Testis (tissue), 2 donors: ENCODE results near the gene CASP14.

Experiments
- POLR2A ChIP-seq: fragments of 450-650 bp; IDR thresholded peaks from one replicate; pipeline ENCODE4 v1.6.1; 2017; ENCODE audit warnings: antibody characterized with exemption, mild to moderate bottlenecking, moderate library complexity
- TF ChIP-seq, protein P1 (sequence below), 3 experiments: fragments of 450-650 bp in 2 of 3; fragments of 200-600 bp in 1 of 3; sonication (generic) in 1 of 3; IDR thresholded peaks; one replicate each; pipeline ENCODE4 v1.5.1; 2016 to 2019; ENCODE audit warnings: antibody characterized with exemption in 3 of 3, mild to moderate bottlenecking in 2 of 3, moderate library complexity in 1 of 3

GRCh38 chr19:15096223-15096622 is 46.9 kb downstream of the CASP14 start:
- TF ChIP-seq, protein P1, sequence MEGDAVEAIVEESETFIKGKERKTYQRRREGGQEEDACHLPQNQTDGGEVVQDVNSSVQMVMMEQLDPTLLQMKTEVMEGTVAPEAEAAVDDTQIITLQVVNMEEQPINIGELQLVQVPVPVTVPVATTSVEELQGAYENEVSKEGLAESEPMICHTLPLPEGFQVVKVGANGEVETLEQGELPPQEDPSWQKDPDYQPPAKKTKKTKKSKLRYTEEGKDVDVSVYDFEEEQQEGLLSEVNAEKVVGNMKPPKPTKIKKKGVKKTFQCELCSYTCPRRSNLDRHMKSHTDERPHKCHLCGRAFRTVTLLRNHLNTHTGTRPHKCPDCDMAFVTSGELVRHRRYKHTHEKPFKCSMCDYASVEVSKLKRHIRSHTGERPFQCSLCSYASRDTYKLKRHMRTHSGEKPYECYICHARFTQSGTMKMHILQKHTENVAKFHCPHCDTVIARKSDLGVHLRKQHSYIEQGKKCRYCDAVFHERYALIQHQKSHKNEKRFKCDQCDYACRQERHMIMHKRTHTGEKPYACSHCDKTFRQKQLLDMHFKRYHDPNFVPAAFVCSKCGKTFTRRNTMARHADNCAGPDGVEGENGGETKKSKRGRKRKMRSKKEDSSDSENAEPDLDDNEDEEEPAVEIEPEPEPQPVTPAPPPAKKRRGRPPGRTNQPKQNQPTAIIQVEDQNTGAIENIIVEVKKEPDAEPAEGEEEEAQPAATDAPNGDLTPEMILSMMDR (IDR thresholded peaks at IDR 0.05), result no peak
- no peak for TF ChIP-seq POLR2A
